H1 (cell line): ENCODE results near the gene STPG1. TPM values are rescaled to one million over a fixed set of nuclear protein-coding genes. Genes with fewer than 3 reads are reported as not detected.

Source experiments
- CTCF ChIA-PET: fragments of 300-600 bp; sonication (Branson Sonifier 250); formaldehyde crosslinking; loops from one replicate; lab custom pipeline; 2021; ENCODE audit not compliant: partially characterized antibody; lab: Charles Lee
- POLR2A ChIA-PET: fragments of 300-600 bp; sonication (Branson Sonifier 250); formaldehyde crosslinking; loops from one replicate; lab custom pipeline; 2021; ENCODE audit warnings: inconsistent platforms; ENCODE audit not compliant: partially characterized antibody; lab: Charles Lee
- DNase-seq, 2 experiments: peaks; one replicate each; pipeline versions ENCODE4 v3.0.0 to v3.0.0-alpha.2; 2010 to 2022; ENCODE audit warnings: low spot score in 2 of 2, low read depth in 1 of 2, mixed read lengths in 1 of 2
- FAIRE-seq: peaks from 2 replicates; lab custom pipeline; 2011; peaks lifted over from hg19 to GRCh38; lab: Jason Lieb, UNC
- H2AFZ ChIP-seq: 2 replicates; pipeline ENCODE4 v1.8.1; 2012; ENCODE audit warnings: low read length, inconsistent platforms
- H2AK5ac ChIP-seq: 2 replicates; pipeline ENCODE4 v1.6.1; 2013; ENCODE audit warnings: low read depth, low read length
- H2BK120ac ChIP-seq: replicated peaks from 2 replicates; pipeline ENCODE3; 2013; ENCODE audit warnings: low read depth, low read length, inconsistent platforms
- H2BK12ac ChIP-seq: 2 replicates; pipeline ENCODE4 v1.6.1; 2013; ENCODE audit warnings: low read depth, low read length
- H2BK15ac ChIP-seq: 2 replicates; pipeline ENCODE4 v1.6.1; 2013; ENCODE audit warnings: low read length
- H2BK20ac ChIP-seq: 2 replicates; pipeline ENCODE4 v1.6.1; 2013; ENCODE audit warnings: low read length
- H2BK5ac ChIP-seq: 2 replicates; pipeline ENCODE4 v1.6.1; 2013; ENCODE audit warnings: low read depth, low read length
- H3K14ac ChIP-seq: 2 replicates; pipeline ENCODE4 v1.6.1; 2013; ENCODE audit warnings: inconsistent platforms; ENCODE audit not compliant: insufficient read length
- H3K18ac ChIP-seq: 2 replicates; pipeline ENCODE4 v1.6.1; 2013; ENCODE audit warnings: low read length; ENCODE audit errors: extremely low read depth
- H3K23ac ChIP-seq: 2 replicates; pipeline ENCODE4 v1.6.1; 2013; ENCODE audit warnings: inconsistent platforms; ENCODE audit not compliant: insufficient read length
- H3K23me2 ChIP-seq: 2 replicates; pipeline ENCODE4 v1.6.1; 2013; ENCODE audit warnings: low read depth, low read length
- H3K27ac ChIP-seq: 2 replicates; pipeline ENCODE4 v1.6.1; 2011; ENCODE audit warnings: low read depth, low read length, inconsistent platforms
- H3K27me3 ChIP-seq, 4 experiments: replicated peaks in 1 of 4; 1 replicate in 1 of 4; 2 replicates in 3 of 4; pipeline versions ENCODE4 v1.6.1 to v1.8.1; 2011 to 2013; ENCODE audit warnings: low read length in 3 of 4, mild to moderate bottlenecking in 3 of 4, inconsistent platforms in 2 of 4, mixed read lengths in 2 of 4, moderate library complexity in 1 of 4; ENCODE audit not compliant: control insufficient read depth in 3 of 4, insufficient read depth in 3 of 4; ENCODE audit errors: extremely low read depth in 1 of 4
- H3K36me3 ChIP-seq, 4 experiments: 2 replicates each; pipeline versions ENCODE4 v1.6.1 to v1.8.1; 2011 to 2013; ENCODE audit warnings: mild to moderate bottlenecking in 4 of 4, low read length in 3 of 4, moderate library complexity in 2 of 4, control low read depth in 1 of 4, inconsistent platforms in 1 of 4; ENCODE audit not compliant: insufficient read depth in 4 of 4, control insufficient read depth in 2 of 4
- H3K4ac ChIP-seq: replicated peaks from 2 replicates; pipeline ENCODE3; 2013; ENCODE audit warnings: low read length, low read depth, mixed read lengths, inconsistent platforms; ENCODE audit not compliant: insufficient read length
- H3K4me1 ChIP-seq, 4 experiments: replicated peaks in 1 of 4; 1 replicate in 1 of 4; 2 replicates in 3 of 4; pipeline versions ENCODE4 v1.6.1 to v1.8.1; 2011 to 2013; ENCODE audit warnings: low read length in 3 of 4, inconsistent platforms in 2 of 4, mixed read lengths in 1 of 4; ENCODE audit not compliant: insufficient read depth in 4 of 4, control insufficient read depth in 3 of 4
- H3K4me2 ChIP-seq, 2 experiments: 2 replicates each; pipeline versions ENCODE4 v1.6.1 to v1.8.1; 2011 to 2013; ENCODE audit warnings: low read depth in 2 of 2, low read length in 2 of 2, control low read depth in 1 of 2, inconsistent platforms in 1 of 2, mild to moderate bottlenecking in 1 of 2; ENCODE audit not compliant: insufficient read depth in 1 of 2
- H3K4me3 ChIP-seq, 4 experiments: fragments of 200-600, 300-600 bp in 1 of 4; sonication (generic), shearing (Covaris generic), sonication (Bioruptor Twin) in 1 of 4; 2 replicates each; pipeline versions ENCODE4 v1.5.1 to v1.8.1; 2011 to 2016; ENCODE audit warnings: low read length in 4 of 4, low read depth in 3 of 4, control low read depth in 2 of 4, inconsistent platforms in 2 of 4, mild to moderate bottlenecking in 2 of 4, mixed read lengths in 1 of 4, moderate library complexity in 1 of 4; ENCODE audit not compliant: insufficient read depth in 2 of 4; ENCODE audit errors: extremely low read depth in 1 of 4
- H3K56ac ChIP-seq: replicated peaks from 2 replicates; pipeline ENCODE3; 2013; ENCODE audit warnings: low read depth, mild to moderate bottlenecking, mixed read lengths, low read length, inconsistent platforms; ENCODE audit not compliant: insufficient read length
- H3K79me1 ChIP-seq: 2 replicates; pipeline ENCODE4 v1.6.1; 2013; ENCODE audit warnings: low read depth, low read length, control low read depth
- H3K79me2 ChIP-seq, 2 experiments: 2 replicates each; pipeline versions ENCODE4 v1.6.1 to v1.8.1; 2012 to 2013; ENCODE audit warnings: low read length in 2 of 2, mild to moderate bottlenecking in 2 of 2, inconsistent platforms in 1 of 2; ENCODE audit not compliant: insufficient read depth in 2 of 2, control insufficient read depth in 1 of 2
- H3K9ac ChIP-seq, 4 experiments: replicated peaks in 1 of 4; 1 replicate in 1 of 4; 2 replicates in 3 of 4; pipeline versions ENCODE4 v1.6.1 to v1.8.1; 2011 to 2013; ENCODE audit warnings: low read depth in 3 of 4, low read length in 3 of 4, control low read depth in 2 of 4, mild to moderate bottlenecking in 2 of 4, moderate library complexity in 2 of 4, inconsistent platforms in 1 of 4; ENCODE audit errors: extremely low read depth in 1 of 4
- H3K9me3 ChIP-seq, 2 experiments: 2 replicates each; pipeline versions ENCODE4 v1.6.1 to v1.8.1; 2012 to 2013; ENCODE audit warnings: mild to moderate bottlenecking in 2 of 2, moderate library complexity in 2 of 2, control low read depth in 1 of 2, inconsistent platforms in 1 of 2, low read depth in 1 of 2, low read length in 1 of 2, mixed read lengths in 1 of 2; ENCODE audit not compliant: insufficient read depth in 2 of 2
- H4K20me1 ChIP-seq, 2 experiments: replicated peaks in 1 of 2; 2 replicates each; pipeline versions ENCODE3 to v1.8.1; 2011 to 2013; ENCODE audit warnings: inconsistent platforms in 2 of 2, low read length in 2 of 2, mild to moderate bottlenecking in 1 of 2; ENCODE audit not compliant: insufficient read depth in 2 of 2, control insufficient read depth in 1 of 2
- H4K5ac ChIP-seq: 2 replicates; pipeline ENCODE4 v1.6.1; 2013; ENCODE audit warnings: low read length, low read depth, mixed read lengths, inconsistent platforms; ENCODE audit not compliant: insufficient read length
- H4K8ac ChIP-seq: 2 replicates; pipeline ENCODE4 v1.8.0; 2013; ENCODE audit warnings: mild to moderate bottlenecking, moderate library complexity, low read length, inconsistent platforms; ENCODE audit not compliant: insufficient read depth; ENCODE audit errors: extremely low read depth
- H4K91ac ChIP-seq: replicated peaks from 2 replicates; pipeline ENCODE3; 2013; ENCODE audit warnings: low read length, mixed read lengths, inconsistent platforms; ENCODE audit not compliant: insufficient read length
- CEBPB ChIP-seq: IDR thresholded peaks from 2 replicates; pipeline ENCODE4 v1.6.1; 2012; ENCODE audit warnings: low read depth, low read length
- CHD2 ChIP-seq: IDR thresholded peaks from 2 replicates; pipeline ENCODE4 v1.6.1; 2012; ENCODE audit warnings: low read length, improper control_type of control experiment
- EP300 ChIP-seq, 2 experiments: IDR thresholded peaks; 1 replicate in 1 of 2; 2 replicates in 1 of 2; pipeline ENCODE4 v1.6.1; 2011 to 2012; ENCODE audit warnings: low read depth in 2 of 2, low read length in 2 of 2, mild to moderate bottlenecking in 2 of 2, borderline replicate concordance in 1 of 2, inconsistent platforms in 1 of 2, moderate library complexity in 1 of 2
- HDAC6 ChIP-seq: IDR thresholded peaks from one replicate; pipeline ENCODE4 v1.7.1; 2012; ENCODE audit warnings: low read depth, mild to moderate bottlenecking, inconsistent platforms, low read length, moderate library complexity
- KDM4A ChIP-seq: IDR thresholded peaks from one replicate; pipeline ENCODE4 v1.7.1; 2012; ENCODE audit warnings: low read depth, mild to moderate bottlenecking, moderate library complexity, low read length, inconsistent platforms; ENCODE audit not compliant: severe bottlenecking
- MAX ChIP-seq: IDR thresholded peaks from 2 replicates; pipeline ENCODE4 v1.6.1; 2012; ENCODE audit warnings: inconsistent platforms
- POLR2AphosphoS5 ChIP-seq: IDR thresholded peaks from 2 replicates; pipeline ENCODE4 v1.6.1; 2011; ENCODE audit warnings: low read depth, low read length
- POU5F1 ChIP-seq: IDR thresholded peaks from 2 replicates; pipeline ENCODE4 v1.6.1; 2011; ENCODE audit warnings: low read depth, mild to moderate bottlenecking, low read length, moderate library complexity
- RBBP5 ChIP-seq: IDR thresholded peaks from 2 replicates; pipeline ENCODE4 v1.7.1; 2012; ENCODE audit warnings: low read depth, mild to moderate bottlenecking, inconsistent platforms, low read length, moderate library complexity, borderline replicate concordance
- TAF1 ChIP-seq: IDR thresholded peaks from 2 replicates; pipeline ENCODE4 v1.6.1; 2011; ENCODE audit warnings: mild to moderate bottlenecking, low read depth, low read length
- TAF7 ChIP-seq: optimal IDR thresholded peaks from 2 replicates; pipeline ENCODE3; 2011; ENCODE audit warnings: low read depth, mild to moderate bottlenecking, inconsistent platforms, low read length, moderate library complexity, borderline replicate concordance
- USF2 ChIP-seq: IDR thresholded peaks from 2 replicates; pipeline ENCODE4 v1.6.1; 2011; ENCODE audit warnings: low read length, improper control_type of control experiment
- WGBS, 2 experiments: shearing (Covaris generic) in 1 of 2; methylation state at CpG; one replicate each; pipeline versions ENCODE4 v1.1.6 to v1.1.7; 2013 to 2015; ENCODE audit warnings: low lambda C conversion rate in 2 of 2, mixed read lengths in 2 of 2, inconsistent platforms in 1 of 2, low coverage in 1 of 2, missing lambda C conversion rate in 1 of 2; ENCODE audit not compliant: insufficient replicate concordance in 2 of 2, insufficient coverage in 1 of 2, insufficient read length in 1 of 2; ENCODE audit errors: extremely low coverage in 1 of 2, missing lambda C conversion rate in 1 of 2; 5-methylcytosine and 5-hydroxymethylcytosine counted together
- polyA plus RNA-seq, 7 experiments: library from polyadenylated mRNA; depleted of rRNA in 3 of 7; stranded (reverse) in 5 of 7; unstranded in 2 of 7; fragments of >200 nt in 5 of 7; fragments of 200-250 nt in 2 of 7; gene quantifications; 1 replicate in 5 of 7; 2 replicates in 1 of 7; 4 replicates in 1 of 7; pipeline versions ENCODE4 v1.2.1 to v1.2.3, GENCODE V29; 2011 to 2013; ENCODE audit warnings: missing spikeins in 2 of 7, mixed read lengths in 2 of 7
- total RNA-seq: library from RNA; stranded (reverse); fragmentation: NEBNext Ultra II Directional; extraction: Animal tissue kit (Norgen Biotek cat#: 25700); gene quantifications from 2 replicates; pipeline ENCODE4 v1.2.1, GENCODE V29; 2021

The STPG1 gene
- total and polyA plus RNA-seq, 2 of the 8 experiments (the other 6 are each of a cell fraction or from before 2014, with no cell fraction given): 10.3 to 11.2 TPM

- H3K23ac ChIP-seq: no peak overlapping the region
- H4K20me1 ChIP-seq: no peaks in the 10 kb centered on the region
- no peak overlapping the region for H4K8ac ChIP-seq
- no peak overlapping the region for H3K14ac ChIP-seq
- 90% methylated on average over 7 of the region's 7 CpGs; no CpG with 5 or more reads in 1 of the 2 experiments for WGBS, 2 experiments
- ChIA-PET POLR2A (no interaction called here), CTCF (interaction anchor here (0.7 to 3.5 kb wide), 4 partner anchors 11 to 153 kb away, joined by 3 to 13 read pairs (median 6); no protein-coding TSS in a partner anchor)
- no peak overlapping the region for H3K27ac ChIP-seq
- H3K79me2 ChIP-seq: no peaks in the 10 kb centered on the region
- no peak overlapping the region for H2AK5ac ChIP-seq
- no peak overlapping the region for H4K91ac ChIP-seq
- H3K4me1 ChIP-seq: no peaks in the 10 kb centered on the region
- no peak overlapping the region for H2BK15ac ChIP-seq
- FAIRE-seq (no peak), DNase-seq (no peak)
- TF ChIP-seq KDM4A (no peak), TAF7 (no peak), USF2 (no peak), MAX (no peak), EP300 (IDR thresholded peaks at IDR 0.05; ENCODE audit: borderline replicate concordance in 1 of 2, low read depth in 2 of 2, low read length in 2 of 2) (no peak), RBBP5 (no peak), HDAC6 (no peak), CEBPB (no peak), TAF1 (no peak), POLR2AphosphoS5 (no peak), POU5F1 (no peak), CHD2 (no peak)
- no peaks in the 10 kb centered on the region for H3K79me1 ChIP-seq
- H3K27me3 ChIP-seq: 0 out of 7 replicates have a peak, but pooled peaks cover 0 to 2% (median 0%) of the 10 kb centered on the region in 4 experiments
- no peak overlapping the region for H2BK5ac ChIP-seq
- H3K4me3 ChIP-seq: no peak overlapping the region
- H3K9ac ChIP-seq: no peak overlapping the region
- peaks cover 3% of the 10 kb centered on the region; the same call in 1 of the 2 replicates for H3K23me2 ChIP-seq
- H3K4me2 ChIP-seq: no peak overlapping the region
- H2BK12ac ChIP-seq: no peak overlapping the region
- no peaks in the 10 kb centered on the region for H3K36me3 ChIP-seq
- no peaks in the 10 kb centered on the region for H3K9me3 ChIP-seq
- H2BK120ac ChIP-seq: no peak overlapping the region
- no peak overlapping the region for H2AFZ ChIP-seq
- H3K4ac ChIP-seq: no peak overlapping the region
- no peak overlapping the region for H3K56ac ChIP-seq
- no peak overlapping the region for H3K18ac ChIP-seq
- no peak overlapping the region for H2BK20ac ChIP-seq
- no peak overlapping the region for H4K5ac ChIP-seq
Measured at GRCh38 chr1:24351918-24352627, 61.5 kb downstream of the STPG1 start.
